ENCODE measurements around the gene TEX26. TPM values are rescaled to one million over a fixed set of nuclear protein-coding genes. Genes with fewer than 3 reads are reported as not detected.

Gene TEX26
- total RNA-seq = 1 to 10 TPM in 1 of 2 donors, not detected in 1; 6.2 TPM
- polyA plus RNA-seq = 1 to 10 TPM in 1 of 2 donors, under 1 TPM in 1; 0.67 to 2.5 TPM
- long read RNA-seq, donor 1 = 0 reads
- long read RNA-seq, donor 2 = 0 reads
- long read RNA-seq, donor 3 = 0 reads
- long read RNA-seq, donor 4 = 0 reads
- long read RNA-seq, donor 5 = 0 reads

DNA sequence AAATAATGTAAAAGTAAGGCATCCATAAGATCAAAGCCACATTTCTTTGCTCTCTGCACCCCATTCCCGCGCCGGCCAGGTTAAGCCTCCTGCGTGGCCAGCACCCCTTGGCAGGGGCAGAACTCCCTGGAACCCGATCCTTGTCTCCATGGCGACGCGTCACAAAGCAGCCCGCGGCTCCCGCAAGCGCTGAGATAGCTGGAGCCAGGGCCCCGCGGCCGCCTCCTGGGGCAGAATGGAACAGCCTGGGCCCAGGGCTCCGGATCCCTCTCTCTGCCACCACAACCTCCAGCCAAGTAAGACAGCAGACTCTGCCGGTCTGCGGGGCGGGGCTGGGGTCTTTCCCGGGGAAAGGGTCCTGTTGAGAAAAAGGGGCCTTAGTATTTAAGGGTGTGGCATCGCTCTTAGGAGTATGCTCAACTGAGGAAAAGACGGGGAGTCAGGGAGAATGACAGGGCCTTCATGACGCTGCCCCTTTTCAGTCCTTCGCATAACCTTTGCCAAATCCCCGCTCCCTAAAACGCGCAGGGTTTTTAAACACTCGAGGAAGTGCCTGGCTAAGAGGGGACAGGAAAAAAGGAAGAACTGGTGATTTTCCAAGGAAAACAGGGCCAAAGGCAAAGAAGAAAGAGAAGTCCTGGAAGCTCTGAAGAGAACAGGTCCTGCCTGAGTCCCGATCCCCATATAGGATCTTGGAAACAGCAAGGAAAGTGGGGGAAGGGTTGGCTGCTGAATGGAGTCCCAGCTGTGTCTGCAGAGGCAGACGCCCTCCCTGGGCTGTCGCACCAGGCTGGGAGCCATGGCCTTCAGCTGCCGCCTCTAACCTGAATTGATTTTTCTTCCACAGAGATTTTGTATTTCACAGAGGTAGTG is at the start of gene TEX26:
TEX26 (plus strand) TSS at position 176 of the 873 bp plus-strand sequence; CDS start at position 236, 60 bp downstream.
- WGBS, 2 donors = 42 to 46% methylated on average over 32 of the region's 32 CpGs
- no peak for ATAC-seq (ENCODE audit: insufficient read depth, low FRiP score)
- DNase-seq = peak; percentile 72 to 73 (median 72)
- no peaks in the 10 kb centered on the region for H3K36me3 ChIP-seq (ENCODE audit: control insufficient read depth in 4 of 4, insufficient read depth in 4 of 4, low read length in 4 of 4)
- peaks cover 0 to 4% (median 2%) of the 10 kb centered on the region in 4 donors for H3K9me3 ChIP-seq (ENCODE audit: control insufficient read depth in 4 of 4, insufficient read depth in 3 of 4, low read length in 3 of 4)
- no peak within 1 kb of the TSS for H3K4me3 ChIP-seq
- H3K9ac ChIP-seq (ENCODE audit: insufficient read depth in 1 of 2, low read length in 2 of 2) = no peak within 1 kb of the TSS
- no peak within 1 kb of the TSS for H3K27ac ChIP-seq (ENCODE audit: low read depth in 1 of 2, low read length in 1 of 2)
- peaks cover 0 to 8% (median 0%) of the 10 kb centered on the region in 5 donors for H3K4me1 ChIP-seq (ENCODE audit: control insufficient read depth in 5 of 5, insufficient read depth in 5 of 5, low read length in 5 of 5)
- TF ChIP-seq, protein P1, sequence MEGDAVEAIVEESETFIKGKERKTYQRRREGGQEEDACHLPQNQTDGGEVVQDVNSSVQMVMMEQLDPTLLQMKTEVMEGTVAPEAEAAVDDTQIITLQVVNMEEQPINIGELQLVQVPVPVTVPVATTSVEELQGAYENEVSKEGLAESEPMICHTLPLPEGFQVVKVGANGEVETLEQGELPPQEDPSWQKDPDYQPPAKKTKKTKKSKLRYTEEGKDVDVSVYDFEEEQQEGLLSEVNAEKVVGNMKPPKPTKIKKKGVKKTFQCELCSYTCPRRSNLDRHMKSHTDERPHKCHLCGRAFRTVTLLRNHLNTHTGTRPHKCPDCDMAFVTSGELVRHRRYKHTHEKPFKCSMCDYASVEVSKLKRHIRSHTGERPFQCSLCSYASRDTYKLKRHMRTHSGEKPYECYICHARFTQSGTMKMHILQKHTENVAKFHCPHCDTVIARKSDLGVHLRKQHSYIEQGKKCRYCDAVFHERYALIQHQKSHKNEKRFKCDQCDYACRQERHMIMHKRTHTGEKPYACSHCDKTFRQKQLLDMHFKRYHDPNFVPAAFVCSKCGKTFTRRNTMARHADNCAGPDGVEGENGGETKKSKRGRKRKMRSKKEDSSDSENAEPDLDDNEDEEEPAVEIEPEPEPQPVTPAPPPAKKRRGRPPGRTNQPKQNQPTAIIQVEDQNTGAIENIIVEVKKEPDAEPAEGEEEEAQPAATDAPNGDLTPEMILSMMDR (IDR thresholded peaks at IDR 0.05; ENCODE audit: control extremely low read depth, extremely low read depth) = no peak
- no peaks in the 10 kb centered on the region for H3K27me3 ChIP-seq (ENCODE audit: control insufficient read depth in 3 of 3, insufficient read depth in 3 of 3, low read length in 2 of 3)

DNA sequence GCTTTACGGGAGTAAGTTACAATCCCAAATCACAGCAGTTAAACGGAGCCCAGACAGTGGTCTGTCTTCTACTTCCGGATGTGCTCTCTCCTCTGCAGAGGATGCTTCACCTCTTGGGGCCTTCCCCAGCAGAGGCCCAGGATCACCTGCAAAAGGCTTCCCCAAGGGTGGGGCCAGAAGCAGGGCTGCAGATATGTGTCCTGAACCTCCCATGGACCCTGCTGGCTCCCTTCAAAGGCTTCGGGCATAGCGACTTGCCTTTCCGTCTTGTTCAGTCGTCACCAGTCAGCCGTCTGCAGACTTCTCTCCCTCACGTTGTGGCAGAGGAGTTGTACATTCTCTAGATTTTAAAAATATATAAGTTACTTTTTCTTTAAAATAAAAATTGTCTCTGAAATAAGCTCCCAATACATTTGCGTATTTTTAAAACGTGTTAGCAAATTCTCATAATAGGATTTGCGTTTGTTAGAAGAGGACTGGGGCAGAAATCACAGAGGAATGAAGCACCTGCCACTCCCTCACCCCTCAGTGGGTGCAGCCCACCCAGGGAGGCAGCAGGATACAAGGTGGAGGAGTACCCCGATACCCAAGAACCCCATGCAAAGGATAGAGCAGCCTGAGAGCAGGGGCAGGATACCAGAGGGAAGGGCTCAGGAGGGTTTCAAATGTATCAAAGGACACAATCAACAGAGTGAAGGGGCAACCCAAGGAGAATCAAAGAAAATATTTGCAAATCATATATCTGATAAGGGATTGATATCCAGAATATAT is 49.3 kb upstream of the TEX26 start:
- Histone ChIP-seq H3K36me3 (ENCODE audit: control insufficient read depth in 4 of 4, insufficient read depth in 4 of 4, low read length in 4 of 4) (no peaks in the 10 kb centered on the region), H3K27ac (ENCODE audit: low read depth in 1 of 2, low read length in 1 of 2) (no peak overlapping the region), H3K4me3 (no peak overlapping the region), H3K9ac (ENCODE audit: insufficient read depth in 1 of 2, low read length in 2 of 2) (no peak overlapping the region), H3K9me3 (ENCODE audit: control insufficient read depth in 4 of 4, insufficient read depth in 3 of 4, low read length in 3 of 4) (no peaks in the 10 kb centered on the region), H3K4me1 (ENCODE audit: control insufficient read depth in 5 of 5, insufficient read depth in 5 of 5, low read length in 5 of 5) (peaks cover 0 to 32% (median 7%) of the 10 kb centered on the region in 5 donors), H3K27me3 (ENCODE audit: control insufficient read depth in 3 of 3, insufficient read depth in 3 of 3, low read length in 2 of 3) (no peaks in the 10 kb centered on the region)
- ATAC-seq (ENCODE audit: insufficient read depth, low FRiP score) (no peak), DNase-seq (no peak)
- 79 to 84% methylated on average over 13 of the region's 13 CpGs for WGBS, 2 donors
- TF ChIP-seq, protein P1 (IDR thresholded peaks at IDR 0.05; ENCODE audit: control extremely low read depth, extremely low read depth) = no peak

DNA sequence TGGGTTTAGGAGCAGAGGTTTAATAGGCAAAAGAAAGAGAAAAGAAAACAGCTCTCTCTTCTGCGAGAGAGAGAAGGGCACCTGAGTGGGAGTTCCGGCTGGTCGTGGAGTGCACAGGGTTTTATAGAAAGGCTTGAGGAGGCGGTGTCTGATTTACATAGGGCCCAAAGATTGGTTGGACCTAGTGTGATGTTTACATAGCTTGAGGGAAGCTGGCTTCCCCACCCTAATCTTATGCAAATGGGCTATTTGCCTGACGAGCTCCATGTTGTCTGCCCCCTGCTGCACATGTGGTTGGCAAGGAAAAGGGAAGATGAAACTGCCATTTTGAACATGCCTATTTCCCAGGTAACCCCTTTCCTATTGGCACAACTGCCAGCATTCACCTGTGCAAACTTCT is 47.9 kb upstream of the TEX26 start:
- Histone ChIP-seq H3K9ac (ENCODE audit: insufficient read depth in 1 of 2, low read length in 2 of 2) (no peak overlapping the region), H3K4me3 (no peak overlapping the region), H3K27ac (ENCODE audit: low read depth in 1 of 2, low read length in 1 of 2) (no peak overlapping the region), H3K9me3 (ENCODE audit: control insufficient read depth in 4 of 4, insufficient read depth in 3 of 4, low read length in 3 of 4) (no peaks in the 10 kb centered on the region), H3K4me1 (ENCODE audit: control insufficient read depth in 5 of 5, insufficient read depth in 5 of 5, low read length in 5 of 5) (peaks cover 0 to 32% (median 7%) of the 10 kb centered on the region in 5 donors), H3K27me3 (ENCODE audit: control insufficient read depth in 3 of 3, insufficient read depth in 3 of 3, low read length in 2 of 3) (no peaks in the 10 kb centered on the region), H3K36me3 (ENCODE audit: control insufficient read depth in 4 of 4, insufficient read depth in 4 of 4, low read length in 4 of 4) (no peaks in the 10 kb centered on the region)
- DNase-seq (no peak), ATAC-seq (ENCODE audit: insufficient read depth, low FRiP score) (no peak)
- WGBS, 2 donors = 85 to 93% methylated on average over 5 of the region's 5 CpGs
- TF ChIP-seq, protein P1 (IDR thresholded peaks at IDR 0.05; ENCODE audit: control extremely low read depth, extremely low read depth) = no peak
